Central memory CD8-positive, alpha-beta T cell (primary cell): ENCODE data around the gene MBD4.
"Not testable (repeated sequence)": the region's sequence is repeated elsewhere in the genome, so short reads cannot be mapped to it uniquely, and the experiment has no call there.

ENCODE experiments used
- ATAC-seq: fragments of 150-1000 bp; cut with Tn5 transposase; replicated peaks from 2 replicates; pipeline ENCODE4 v1.10.0; 2022; ENCODE audit warnings: mild to moderate bottlenecking, moderate FRiP score, moderate number of reproducible peaks; ENCODE audit not compliant: poor library complexity, severe bottlenecking; ENCODE audit errors: extremely low read depth
- DNase-seq, 2 donors: peaks; one replicate each; pipeline ENCODE4 v3.0.0; 2021; ENCODE audit warnings: low spot score in 2 of 2
- H3K27ac Mint-ChIP-seq: one replicate; pipeline ENCODE4 v1.8.0; 2022; ENCODE audit warnings: low read depth, mild to moderate bottlenecking, moderate library complexity, mixed read lengths
- H3K27me3 Mint-ChIP-seq: one replicate; pipeline ENCODE4 v1.8.0; 2022; ENCODE audit warnings: mixed read lengths
- H3K36me3 Mint-ChIP-seq: one replicate; pipeline ENCODE4 v1.8.0; 2022; ENCODE audit warnings: mild to moderate bottlenecking, moderate library complexity, mixed read lengths; ENCODE audit not compliant: insufficient read depth
- H3K4me1 Mint-ChIP-seq: one replicate; pipeline ENCODE4 v1.8.0; 2022; ENCODE audit warnings: mixed read lengths
- H3K4me3 Mint-ChIP-seq: one replicate; pipeline ENCODE4 v1.8.0; 2022; ENCODE audit warnings: mild to moderate bottlenecking, moderate library complexity, mixed read lengths
- H3K9me3 Mint-ChIP-seq: one replicate; pipeline ENCODE4 v1.8.0; 2022; ENCODE audit warnings: mixed read lengths

Gene MBD4

DNA sequence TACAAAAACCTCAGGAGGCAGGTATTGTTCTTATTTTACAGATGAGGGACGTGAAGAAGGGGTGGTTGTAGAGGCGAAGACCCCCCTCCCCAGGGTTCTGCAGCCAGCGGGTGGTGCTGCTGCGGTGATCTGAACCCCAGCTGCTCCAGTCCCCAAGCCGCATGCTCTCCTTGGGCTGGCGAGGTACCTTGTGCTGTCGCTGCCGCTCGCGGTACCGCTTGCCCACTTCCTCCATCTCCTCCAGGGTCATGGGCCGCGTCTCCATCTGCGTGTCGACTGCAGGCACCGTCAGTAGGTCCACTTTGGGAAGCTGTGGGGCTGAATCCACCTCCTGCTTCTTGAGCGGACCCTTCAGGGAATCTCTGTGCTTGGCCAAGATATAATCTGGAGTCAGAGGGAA lies 28.8 kb downstream of the MBD4 start:
- H3K36me3 Mint-ChIP-seq: no peaks in the 10 kb centered on the region

DNA sequence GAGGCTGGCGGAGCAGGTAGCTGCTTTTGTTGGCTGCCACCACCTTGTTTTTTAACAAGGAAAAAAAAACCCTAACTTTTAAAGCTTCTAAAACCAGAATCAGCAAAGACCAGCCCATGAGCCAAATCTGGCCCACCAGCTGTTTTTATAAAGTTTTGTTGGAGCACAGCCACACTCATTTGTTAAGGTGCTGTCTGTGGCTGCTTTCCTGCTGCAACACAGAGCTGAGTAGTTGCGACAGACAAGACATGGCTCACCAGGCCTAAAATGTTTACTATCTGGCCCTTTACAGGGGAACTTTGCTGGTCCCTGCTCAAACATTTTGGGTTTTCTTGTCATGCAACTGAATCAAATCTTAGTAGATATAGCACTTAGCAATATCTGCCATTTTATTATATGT lies 30.2 kb downstream of the MBD4 start:
- no peaks in the 10 kb centered on the region for H3K27me3 Mint-ChIP-seq
- no peak for ATAC-seq
- no peak overlapping the region for H3K4me3 Mint-ChIP-seq
- no peaks in the 10 kb centered on the region for H3K4me1 Mint-ChIP-seq
- no peak for DNase-seq
- H3K36me3 Mint-ChIP-seq: no peaks in the 10 kb centered on the region
- no peak overlapping the region for H3K27ac Mint-ChIP-seq
- no peaks in the 10 kb centered on the region for H3K9me3 Mint-ChIP-seq

More for the DNA sequence above, 28.8 kb downstream of the MBD4 start:
- H3K4me3 Mint-ChIP-seq: no peak overlapping the region
- H3K27me3 Mint-ChIP-seq: no peaks in the 10 kb centered on the region
- no peak for ATAC-seq
- DNase-seq: no peak
- H3K4me1 Mint-ChIP-seq: no peaks in the 10 kb centered on the region
- no peak overlapping the region for H3K27ac Mint-ChIP-seq
- H3K9me3 Mint-ChIP-seq: no peaks in the 10 kb centered on the region

DNA sequence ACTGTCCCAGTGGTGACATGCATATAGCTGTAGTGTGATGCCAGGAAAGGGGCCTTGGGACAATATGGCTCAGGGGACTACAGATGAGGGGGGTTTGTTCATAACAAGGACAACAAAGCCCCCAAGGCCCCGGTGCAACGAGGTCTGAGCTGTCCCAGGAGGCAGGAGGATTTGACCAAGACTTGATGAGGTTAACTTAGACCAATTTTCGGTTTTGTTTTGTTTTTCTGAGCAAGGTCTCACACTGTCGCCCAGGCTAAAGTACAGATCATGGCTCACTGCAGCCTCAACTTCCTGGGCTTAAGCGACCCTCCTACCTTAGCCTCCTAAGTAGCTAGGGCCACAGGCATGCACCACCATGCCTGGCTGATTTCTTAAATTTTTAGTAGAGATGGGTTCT lies 35.1 kb downstream of the MBD4 start:
- Mint-ChIP-seq H3K4me1 (no peaks in the 10 kb centered on the region), H3K27ac (no peak overlapping the region), H3K4me3 (no peak overlapping the region), H3K27me3 (no peaks in the 10 kb centered on the region), H3K36me3 (no peaks in the 10 kb centered on the region), H3K9me3 (no peaks in the 10 kb centered on the region)
- ATAC-seq (no peak), DNase-seq (no peak)

DNA sequence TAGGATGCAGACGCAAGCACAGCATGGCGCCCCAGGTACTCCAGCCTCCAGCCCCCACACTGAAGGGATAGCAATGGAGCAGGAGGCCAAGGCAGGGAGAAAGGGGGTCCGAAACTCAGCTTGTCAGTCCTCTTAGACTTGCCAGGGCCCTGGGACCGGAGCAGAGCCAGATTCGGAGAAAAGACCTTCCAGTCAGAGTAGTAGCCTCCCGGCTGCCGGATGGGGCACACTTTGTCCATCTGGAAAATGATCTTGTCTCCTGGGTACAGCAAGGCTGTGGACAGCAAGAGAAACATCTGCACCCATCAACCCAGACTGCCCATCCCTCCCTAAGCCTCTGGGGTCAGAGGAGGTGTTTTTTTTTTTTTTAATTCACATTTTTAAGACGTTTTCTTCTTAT lies 35.6 kb downstream of the MBD4 start:
- Mint-ChIP-seq H3K27me3 (no peaks in the 10 kb centered on the region), H3K36me3 (peaks cover under 1% of the 10 kb centered on the region), H3K9me3 (no peaks in the 10 kb centered on the region), H3K4me3 (no peak overlapping the region), H3K27ac (no peak overlapping the region), H3K4me1 (no peaks in the 10 kb centered on the region)
- DNase-seq (no peak), ATAC-seq (no peak)

DNA sequence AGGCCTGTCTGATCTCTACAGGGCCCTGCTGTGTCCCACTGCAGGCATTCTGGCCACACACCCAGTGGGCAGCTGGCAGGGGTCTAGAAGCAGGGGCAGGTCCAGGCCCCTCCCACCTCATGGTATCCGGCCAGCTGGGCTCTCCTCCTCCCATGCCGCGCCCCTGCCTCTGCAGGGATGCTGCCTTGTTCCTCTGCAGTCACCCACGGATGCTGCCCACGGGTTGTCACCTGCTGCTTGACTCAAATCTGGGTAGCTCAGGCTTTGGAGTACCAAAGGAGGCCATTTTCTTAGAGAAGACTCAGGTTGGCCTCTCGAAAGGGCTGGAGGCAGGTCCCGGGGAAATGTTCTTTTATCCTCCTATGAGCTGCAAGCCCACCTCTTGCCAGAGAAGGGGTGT lies 36.3 kb downstream of the MBD4 start:
- Mint-ChIP-seq H3K4me1 (peaks cover 6% of the 10 kb centered on the region), H3K27ac (no peak overlapping the region), H3K4me3 (no peak overlapping the region), H3K9me3 (no peaks in the 10 kb centered on the region), H3K36me3 (peaks cover 5% of the 10 kb centered on the region), H3K27me3 (no peaks in the 10 kb centered on the region)
- ATAC-seq (no peak), DNase-seq (no peak)

DNA sequence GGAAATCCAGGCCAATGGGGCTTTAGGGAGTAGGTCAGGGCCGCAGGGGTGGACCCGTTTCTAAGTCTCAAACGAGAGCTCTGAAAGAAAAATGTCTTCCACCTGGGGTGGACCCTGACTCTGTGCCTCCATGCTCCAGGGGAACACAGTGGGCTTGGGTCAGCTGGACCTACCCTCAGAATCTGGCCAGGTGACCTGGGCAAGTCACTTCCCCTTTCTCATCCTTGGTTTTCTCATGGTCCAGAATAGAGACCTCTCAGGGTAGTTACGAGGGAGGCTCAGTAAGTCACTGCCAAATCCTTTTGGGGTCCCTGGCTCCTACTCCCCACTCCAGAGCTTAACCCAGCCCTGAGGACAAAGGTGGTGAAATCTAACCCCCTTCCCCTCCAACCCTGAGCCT lies 37.1 kb downstream of the MBD4 start:
- no peak for DNase-seq
- H3K4me3 Mint-ChIP-seq: no peak overlapping the region
- peaks cover 5% of the 10 kb centered on the region for H3K36me3 Mint-ChIP-seq
- no peak for ATAC-seq
- H3K9me3 Mint-ChIP-seq: no peaks in the 10 kb centered on the region
- H3K4me1 Mint-ChIP-seq: peaks cover 14% of the 10 kb centered on the region
- no peak overlapping the region for H3K27ac Mint-ChIP-seq
- no peaks in the 10 kb centered on the region for H3K27me3 Mint-ChIP-seq

DNA sequence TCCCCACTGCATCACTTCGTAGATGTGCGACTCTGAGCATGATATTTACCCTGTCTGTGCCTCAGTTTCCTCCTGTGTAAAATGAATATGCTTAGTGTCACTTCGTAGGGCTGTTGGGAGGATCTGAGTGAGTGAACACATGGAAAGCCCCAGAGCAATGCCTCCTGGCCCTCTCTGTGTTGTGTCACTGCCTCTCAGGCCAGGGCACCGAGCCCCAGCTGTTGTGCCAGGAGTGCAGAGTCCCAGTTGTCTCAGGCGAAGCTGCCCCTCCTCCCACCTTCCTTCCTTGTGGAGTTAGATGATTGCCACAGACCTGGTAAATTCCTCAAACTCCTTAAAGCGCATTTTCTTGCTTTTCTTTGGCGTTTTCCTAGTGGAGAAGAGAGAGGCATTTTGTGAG lies 37.5 kb downstream of the MBD4 start:
- Mint-ChIP-seq H3K27ac (no peak overlapping the region), H3K4me3 (no peak overlapping the region), H3K4me1 (peaks cover 18% of the 10 kb centered on the region), H3K36me3 (peaks cover 6% of the 10 kb centered on the region), H3K9me3 (no peaks in the 10 kb centered on the region), H3K27me3 (no peaks in the 10 kb centered on the region)
- no peak for DNase-seq
- no peak for ATAC-seq

DNA sequence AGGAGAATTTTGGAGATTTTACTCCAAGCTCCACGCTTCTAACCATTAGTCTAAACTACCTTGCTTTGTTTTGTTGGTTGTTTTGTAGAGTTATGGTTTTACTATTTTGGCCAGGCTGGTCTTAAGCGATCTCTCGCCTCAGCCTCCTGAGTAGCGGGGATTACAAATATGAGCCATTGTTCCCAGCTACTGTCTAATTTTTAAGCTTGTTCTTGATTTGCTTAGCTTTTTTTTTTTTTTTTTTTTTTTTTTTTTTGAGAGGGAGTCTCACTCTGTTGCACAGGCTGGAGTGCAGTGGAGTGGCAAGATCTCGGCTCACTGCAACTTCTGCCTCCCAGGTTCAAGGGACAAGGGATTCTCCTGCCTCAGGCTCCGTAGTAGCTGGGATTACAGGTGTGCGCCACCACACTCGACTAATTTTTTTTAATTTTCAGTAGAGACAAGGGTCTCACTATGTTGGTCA lies 39.8 kb downstream of the MBD4 start:
- Mint-ChIP-seq H3K27me3 (no peaks in the 10 kb centered on the region), H3K9me3 (no peaks in the 10 kb centered on the region), H3K4me3 (peak overlapping the region; percentile 99), H3K27ac (peak overlapping the region; percentile 99), H3K4me1 (peaks cover 28% of the 10 kb centered on the region), H3K36me3 (peaks cover 16% of the 10 kb centered on the region)
- ATAC-seq (no peak), DNase-seq (no peak)

DNA sequence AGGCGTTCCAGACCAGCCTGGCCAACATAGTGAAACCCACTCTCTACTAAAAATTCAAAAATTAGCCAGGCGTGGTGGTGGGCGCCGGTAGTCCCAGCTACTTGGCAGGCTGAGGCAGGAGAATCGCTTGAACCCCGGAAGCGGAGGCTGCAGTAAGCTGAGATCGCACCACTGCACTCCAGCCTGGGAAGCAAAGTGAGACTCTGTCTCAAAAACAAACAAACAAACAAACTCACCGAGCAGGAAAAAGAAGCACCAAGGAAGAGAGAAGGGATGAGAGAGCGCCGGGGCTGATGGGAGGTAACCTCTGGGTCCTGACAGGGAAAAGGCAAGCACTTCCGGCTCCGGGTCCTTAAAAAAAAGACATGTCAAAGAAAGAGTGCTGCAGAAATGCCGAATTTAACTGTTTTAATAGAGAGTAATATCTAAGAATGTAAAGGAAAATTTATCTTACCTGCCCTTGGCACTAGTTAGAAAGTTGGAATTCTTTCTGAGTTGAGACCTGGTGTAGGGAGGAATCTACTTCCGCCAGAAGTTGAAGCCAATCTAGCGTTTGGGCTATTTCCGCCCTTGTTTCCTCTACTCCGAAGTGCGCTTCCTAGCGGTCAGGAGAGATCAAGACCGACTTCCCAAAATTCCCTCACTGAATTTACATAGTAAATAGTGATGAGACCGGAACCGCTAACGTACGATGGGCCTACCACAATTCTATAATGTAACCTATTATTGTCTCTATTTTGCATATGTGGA lies 40.4 kb downstream of the MBD4 start:
- ATAC-seq: peak; percentile 79
- Mint-ChIP-seq H3K27me3 (no peaks in the 10 kb centered on the region), H3K4me3 (peak overlapping the region; percentile 99), H3K9me3 (no peaks in the 10 kb centered on the region), H3K36me3 (peaks cover 16% of the 10 kb centered on the region), H3K4me1 (peaks cover 28% of the 10 kb centered on the region), H3K27ac (peak overlapping the region; percentile 99)
- peak; percentile 53 to 67 for DNase-seq

DNA sequence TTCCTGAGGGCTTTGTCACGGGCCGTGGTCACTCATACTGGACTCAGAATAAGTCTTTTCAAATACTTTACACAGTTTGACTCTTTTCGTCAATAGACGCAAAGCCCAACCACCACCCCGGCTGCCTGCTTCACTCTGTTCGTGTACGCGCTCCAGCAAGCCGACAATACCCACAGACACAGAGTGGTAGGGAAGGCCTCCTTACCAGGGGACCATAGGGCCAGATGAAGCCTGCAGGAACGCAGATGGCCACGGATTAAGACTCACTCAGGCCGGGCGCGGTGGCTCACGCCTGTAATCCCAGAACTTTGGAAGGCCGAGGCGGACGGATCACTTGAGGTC lies 41.0 kb downstream of the MBD4 start:
- DNase-seq: peak in 1 of 2 donors; percentile 18
- H3K27ac Mint-ChIP-seq: peak overlapping the region; percentile 99
- H3K4me1 Mint-ChIP-seq: peaks cover 28% of the 10 kb centered on the region
- no peaks in the 10 kb centered on the region for H3K9me3 Mint-ChIP-seq
- ATAC-seq: peak; percentile 47
- H3K27me3 Mint-ChIP-seq: no peaks in the 10 kb centered on the region
- H3K4me3 Mint-ChIP-seq: peak overlapping the region; percentile 99
- peaks cover 18% of the 10 kb centered on the region for H3K36me3 Mint-ChIP-seq

DNA sequence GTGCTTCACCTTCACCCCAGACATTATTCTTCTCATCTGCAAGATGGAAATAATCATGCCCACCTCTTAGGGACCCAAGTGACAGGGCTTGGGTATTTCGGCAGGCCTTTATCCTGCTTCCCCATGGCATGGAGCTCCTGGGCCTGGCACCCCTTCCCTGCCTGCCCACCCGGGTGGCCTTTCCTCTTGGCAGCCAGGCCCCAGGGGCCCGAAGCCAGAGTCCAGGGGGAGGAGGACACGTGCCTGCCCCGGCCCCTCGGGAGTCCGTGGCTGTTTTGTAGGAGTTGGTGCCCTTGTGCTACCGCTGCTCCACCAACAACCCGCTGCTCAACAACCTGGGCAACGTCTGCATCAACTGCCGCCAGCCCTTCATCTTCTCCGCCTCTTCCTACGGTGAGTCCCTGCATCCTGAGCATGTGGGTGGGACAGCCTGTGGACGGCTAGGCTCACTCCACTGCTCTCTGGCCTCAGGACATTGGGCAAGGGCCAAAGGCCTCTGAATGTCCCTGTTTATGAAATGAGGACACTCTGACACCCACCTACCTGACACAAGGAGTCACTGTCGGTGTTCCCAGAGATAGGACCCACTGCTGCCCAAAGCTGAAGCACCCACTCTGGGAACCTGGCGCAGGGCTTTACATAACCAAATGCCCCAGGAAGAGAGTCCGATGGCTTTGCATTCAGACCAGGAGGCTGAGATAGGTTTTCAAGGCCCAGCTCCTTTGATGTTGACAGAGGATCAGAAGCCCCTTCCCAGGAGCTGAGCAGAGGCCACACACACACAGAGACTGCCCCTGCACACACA lies 45.8 kb downstream of the MBD4 start:
- not testable (repeated sequence) for ATAC-seq, H3K9me3 Mint-ChIP-seq, H3K27me3 Mint-ChIP-seq, DNase-seq, H3K4me3 Mint-ChIP-seq, H3K27ac Mint-ChIP-seq
- Mint-ChIP-seq H3K4me1 (peaks cover 27% of the 10 kb centered on the region), H3K36me3 (peaks cover 41% of the 10 kb centered on the region)

DNA sequence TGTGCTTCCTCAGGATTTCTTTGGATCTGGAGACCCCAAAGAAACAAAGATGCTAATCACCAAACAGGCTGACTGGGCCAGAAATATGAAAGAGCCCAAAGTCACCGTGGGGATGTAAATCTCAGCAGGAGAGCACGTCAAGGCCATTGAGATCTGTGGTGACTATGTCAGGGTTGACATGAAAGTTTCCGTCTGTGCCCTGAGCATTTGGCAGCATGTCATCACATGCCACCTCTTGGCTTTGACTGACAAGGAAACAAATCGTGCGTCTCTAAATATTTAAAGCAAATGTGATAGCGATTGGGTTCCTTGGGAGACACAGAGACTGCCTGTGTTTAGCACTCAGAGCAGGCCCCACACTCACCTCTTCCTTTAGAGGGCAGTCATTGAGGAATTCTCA lies 46.5 kb downstream of the MBD4 start:
- DNase-seq (no peak), ATAC-seq (no peak)
- Mint-ChIP-seq H3K4me1 (peaks cover 20% of the 10 kb centered on the region), H3K36me3 (peaks cover 41% of the 10 kb centered on the region), H3K9me3 (no peaks in the 10 kb centered on the region), H3K27ac (no peak overlapping the region), H3K4me3 (no peak overlapping the region), H3K27me3 (no peaks in the 10 kb centered on the region)
